ENCODE measurements around the gene KRTAP12-2.
"Not testable (repeated sequence)": the region's sequence is repeated elsewhere in the genome, so short reads cannot be mapped to it uniquely, and the experiment has no call there.

The KRTAP12-2 gene

GRCh38 chr21:44684077-44684476, 17.4 kb upstream of the KRTAP12-2 start:
- no peak for DNase-seq

GRCh38 chr21:44682580-44683151, 15.9 kb upstream of the KRTAP12-2 start:
- no peak for DNase-seq

- DNase-seq: no peak
Observed at GRCh38 chr21:44681861-44682579, 15.3 kb upstream of the KRTAP12-2 start, which contains the start of gene KRTAP12-1. KRTAP12-1 (minus strand) TSS chr21:44682163; CDS start chr21:44682123, 40 bp downstream.

- DNase-seq: no peak
Observed at GRCh38 chr21:44681152-44681551, 14.4 kb upstream of the KRTAP12-2 start.

GRCh38 chr21:44677881-44678280, 11.2 kb upstream of the KRTAP12-2 start:
- DNase-seq: no peak

- no peak for DNase-seq
Observed at GRCh38 chr21:44671911-44672310, 5.2 kb upstream of the KRTAP12-2 start.

- DNase-seq: no peak
Observed at GRCh38 chr21:44670642-44671432, 4.1 kb upstream of the KRTAP12-2 start.

- no peak for DNase-seq
Observed at GRCh38 chr21:44667612-44668011, 885 bp upstream of the KRTAP12-2 start.

GRCh38 chr21:44664691-44665090, 2.0 kb downstream of the KRTAP12-2 start:
- no peak for DNase-seq

- not testable (repeated sequence) for DNase-seq
Observed at GRCh38 chr21:44661567-44661966, 5.2 kb downstream of the KRTAP12-2 start.

- no peak for DNase-seq
Observed at GRCh38 chr21:44658913-44659595, 7.7 kb downstream of the KRTAP12-2 start.

- DNase-seq: no peak
Observed at GRCh38 chr21:44658541-44658910, 8.2 kb downstream of the KRTAP12-2 start.

GRCh38 chr21:44657635-44658540, 8.8 kb downstream of the KRTAP12-2 start, which contains the start of gene KRTAP12-3:
KRTAP12-3 (plus strand) TSS chr21:44657932; CDS start chr21:44657980, 48 bp downstream.
- DNase-seq: no peak

GRCh38 chr21:44656868-44657267, 9.9 kb downstream of the KRTAP12-2 start:
- no peak for DNase-seq

GRCh38 chr21:44654576-44655175, 12.1 kb downstream of the KRTAP12-2 start, which contains the start of gene KRTAP12-4:
KRTAP12-4 (minus strand) TSS chr21:44654659; CDS start chr21:44654614, 45 bp downstream.
- no peak for DNase-seq

- DNase-seq: no peak
Observed at GRCh38 chr21:44653656-44654575, 12.8 kb downstream of the KRTAP12-2 start.

GRCh38 chr21:44653123-44653522, 13.6 kb downstream of the KRTAP12-2 start:
- DNase-seq: no peak

GRCh38 chr21:44650973-44651675, 15.6 kb downstream of the KRTAP12-2 start:
- DNase-seq: no peak
